HL-60 (cell line): Measurements from ENCODE around the gene MAN1C1.

Experiments
- DNase-seq, 2 experiments: peaks; one replicate each; pipeline ENCODE4 v3.0.0-alpha.2; 2010 to 2020; ENCODE audit warnings: low read depth in 1 of 2, low spot score in 1 of 2
- H3K27ac ChIP-seq: fragments of 250-450 bp; sonication (Bioruptor Pico); replicated peaks from 2 replicates; pipeline ENCODE4 v1.5.1; 2020; ENCODE audit warnings: mild to moderate bottlenecking, moderate library complexity
- H3K27me3 ChIP-seq: fragments of 250-450 bp; sonication (Bioruptor Pico); 2 replicates; pipeline ENCODE4 v1.5.1; 2021; ENCODE audit warnings: mild to moderate bottlenecking, moderate library complexity; ENCODE audit not compliant: insufficient read depth, poor library complexity, severe bottlenecking
- H3K4me3 ChIP-seq: replicated peaks from 2 replicates; pipeline ENCODE4 v1.5.1; 2011; ENCODE audit warnings: mild to moderate bottlenecking, control low read depth, low read length; ENCODE audit not compliant: insufficient read depth
- CTCF ChIP-seq: IDR thresholded peaks from one replicate; pipeline ENCODE4 v1.5.1; 2011; ENCODE audit warnings: low read length, control low read depth, inconsistent platforms; ENCODE audit not compliant: insufficient read depth
- GABPA ChIP-seq: IDR thresholded peaks from 2 replicates; pipeline ENCODE4 v1.6.1; 2012; ENCODE audit warnings: low read depth
- POLR2AphosphoS5 ChIP-seq: IDR thresholded peaks from 2 replicates; pipeline ENCODE4 v1.6.1; 2012; ENCODE audit warnings: low read depth
- REST ChIP-seq: IDR thresholded peaks from 2 replicates; pipeline ENCODE4 v1.6.1; 2012; ENCODE audit warnings: low read depth; ENCODE audit not compliant: insufficient replicate concordance
- SPI1 ChIP-seq: IDR thresholded peaks from 2 replicates; pipeline ENCODE4 v1.6.1; 2012; ENCODE audit warnings: low read depth, mild to moderate bottlenecking, borderline replicate concordance

MAN1C1 gene

DNA sequence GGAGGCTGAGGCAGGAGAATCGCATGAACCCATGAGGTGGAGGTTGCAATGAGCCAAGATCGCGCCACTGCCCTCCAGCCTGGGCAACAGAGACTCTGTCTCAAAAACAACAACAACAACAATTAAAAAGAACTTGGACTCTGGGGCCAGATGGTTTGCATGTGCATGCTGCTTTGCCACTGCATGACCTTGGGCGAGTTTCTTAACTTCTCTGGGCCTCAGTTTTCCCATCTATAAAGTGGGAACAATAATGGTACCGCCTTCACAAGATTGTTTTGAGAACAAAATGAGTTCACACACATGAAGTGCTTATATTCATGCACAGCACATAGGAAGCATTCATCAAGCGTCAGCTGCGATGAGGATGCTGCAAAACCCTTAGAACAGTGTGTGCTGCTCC lies 74.6 kb downstream of the MAN1C1 start:
- TF ChIP-seq REST (no peak), CTCF (no peak), GABPA (no peak), SPI1 (no peak), POLR2AphosphoS5 (no peak)
- Histone ChIP-seq H3K4me3 (no peak overlapping the region), H3K27me3 (no peaks in the 10 kb centered on the region), H3K27ac (no peak overlapping the region)
- no peak for DNase-seq

DNA sequence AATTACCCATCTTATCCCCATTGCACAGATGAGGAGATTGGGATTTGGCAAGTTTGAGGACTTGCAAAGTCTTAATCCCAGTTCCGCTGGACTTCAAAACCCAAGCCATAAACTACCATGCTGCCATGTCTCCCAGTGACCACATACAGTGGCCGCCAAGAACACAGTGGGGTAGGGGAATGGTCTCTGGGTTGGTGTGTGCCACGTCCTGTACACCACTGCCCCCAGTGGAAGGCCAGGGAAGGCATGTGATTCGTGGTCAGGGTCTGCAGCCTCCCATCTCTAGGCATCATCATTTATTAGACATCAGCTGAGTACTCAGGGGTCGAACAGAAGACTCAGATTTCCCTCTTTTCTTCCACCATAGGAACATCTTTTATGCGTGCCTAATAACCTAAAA lies 76.0 kb downstream of the MAN1C1 start:
- peak in 1 of 2 experiments; percentile 11 for DNase-seq
- Histone ChIP-seq H3K4me3 (no peak overlapping the region), H3K27me3 (no peaks in the 10 kb centered on the region), H3K27ac (no peak overlapping the region)
- no peak for TF ChIP-seq POLR2AphosphoS5
- peak; percentile 13 for TF ChIP-seq CTCF

DNA sequence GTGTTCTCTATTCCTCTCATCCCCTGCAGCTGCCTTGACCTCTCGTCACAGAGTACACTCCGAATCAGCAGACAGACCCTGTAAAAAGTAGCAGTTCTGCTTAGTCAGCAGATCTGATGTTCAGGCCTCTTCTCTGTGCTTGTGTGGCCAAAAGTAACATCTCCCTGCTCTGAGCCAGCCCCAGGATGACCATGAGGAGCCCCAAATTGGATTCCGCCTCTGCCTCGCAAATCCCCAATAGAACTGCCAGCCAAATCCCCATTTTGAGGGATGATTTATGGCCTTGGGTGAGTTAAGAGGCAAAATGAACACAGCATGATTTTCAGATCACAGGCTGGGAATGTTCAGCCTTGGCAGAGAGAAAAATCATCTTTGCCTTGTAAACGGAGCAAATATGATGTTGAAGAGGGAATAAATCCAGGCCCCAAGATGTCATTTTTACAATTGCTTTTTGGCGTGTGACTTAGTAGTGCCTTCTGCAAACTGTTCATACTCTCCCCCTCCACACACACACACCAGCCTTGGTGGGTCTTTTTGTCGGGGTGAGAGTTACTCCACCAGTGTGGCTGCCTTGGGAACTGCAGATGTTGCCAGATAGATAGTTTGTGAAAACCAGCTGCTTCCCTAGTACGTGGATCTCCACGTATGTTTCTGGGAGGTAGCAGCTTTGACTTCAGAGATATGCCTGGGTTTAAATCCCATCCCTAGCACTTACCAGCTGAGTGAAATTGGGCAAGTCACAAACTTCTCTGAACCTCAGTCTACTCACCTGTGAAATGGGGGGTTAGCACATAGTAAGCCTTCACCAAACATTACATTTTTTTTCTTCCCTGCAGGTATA lies 77.8 kb downstream of the MAN1C1 start:
- H3K27ac ChIP-seq: no peak overlapping the region
- TF ChIP-seq SPI1 (no peak), GABPA (no peak), POLR2AphosphoS5 (no peak), CTCF (no peak), REST (no peak)
- no peak overlapping the region for H3K4me3 ChIP-seq
- no peaks in the 10 kb centered on the region for H3K27me3 ChIP-seq
- DNase-seq: no peak
